ENCODE results near the gene NAALADL2. TPM values are rescaled to one million over a fixed set of nuclear protein-coding genes. Genes with fewer than 3 reads are reported as not detected.

NAALADL2 gene
- total and polyA plus RNA-seq, 9 of the 15 experiments (the other 6 are each of a cell fraction or from before 2014, with no cell fraction given) = 0.29 to 1.1 (median 0.79) TPM; not detected in 1

DNA sequence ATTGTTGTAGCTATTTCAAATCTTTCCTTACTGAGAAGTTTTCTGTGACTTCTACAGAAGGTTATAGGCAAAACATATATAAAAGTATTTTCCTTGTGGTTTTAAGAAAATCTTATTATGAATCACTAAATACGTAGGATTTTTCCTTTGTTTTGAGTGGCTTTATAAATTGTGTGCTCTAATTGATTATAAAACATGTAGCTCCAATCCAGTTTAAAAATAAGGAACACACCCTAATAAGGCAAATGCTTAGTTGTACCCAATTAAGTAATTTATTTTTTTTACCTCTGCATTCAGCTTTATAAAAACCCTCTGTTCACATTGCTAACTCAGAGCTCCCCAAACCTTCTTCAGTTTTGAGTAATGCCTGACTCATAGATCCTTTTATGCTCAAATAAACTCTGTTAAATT, 408.0 kb downstream of the NAALADL2 start:
- ATAC-seq (no peak), FAIRE-seq (no peak), DNase-seq (ENCODE audit: extremely low read depth in 1 of 4, low spot score in 3 of 4) (no peak)
- POLR2A ChIA-PET = interaction anchor here (0.6 kb wide), 1 partner anchor 10 kb away, joined by 3 read pairs; no protein-coding TSS in a partner anchor
- H3K4me1 ChIP-seq (replicated peaks in 1 of 2; ENCODE audit: control insufficient read depth in 2 of 2, insufficient read depth in 2 of 2, low read length in 2 of 2) = no peaks in the 10 kb centered on the region
- H3K27ac ChIP-seq (ENCODE audit: extremely low read depth, low read depth, low read length) = no peak overlapping the region
- no peak overlapping the region for H3K9ac ChIP-seq (ENCODE audit: insufficient read depth in 1 of 2, low read depth in 2 of 2, low read length in 2 of 2)
- TF ChIP-seq SLC30A9 (CRISPR knock-in tag; IDR thresholded peaks at IDR 0.05) = no peak
- no peak for TF ChIP-seq ZNF384 (IDR thresholded peaks at IDR 0.05; ENCODE audit: low read depth, low read length)
- TF ChIP-seq ETV6 (IDR thresholded peaks at IDR 0.05; ENCODE audit: borderline replicate concordance in 1 of 2, low read depth in 2 of 2, low read length in 1 of 2) = no peak
- TF ChIP-seq ETV6 (CRISPR knock-in tag; IDR thresholded peaks at IDR 0.05; ENCODE audit: borderline replicate concordance) = no peak
- no peak for TF ChIP-seq SRSF9 (IDR thresholded peaks at IDR 0.05; ENCODE audit: borderline replicate concordance, low read depth, low read length)
- TF ChIP-seq GATAD2A (IDR thresholded peaks at IDR 0.05) = no peak
- TF ChIP-seq RCOR1 (IDR thresholded peaks at IDR 0.05; ENCODE audit: borderline replicate concordance in 1 of 2, low read depth in 2 of 2, low read length in 2 of 2) = no peak
- intact Hi-C loops (cut with micrococcal nuclease) (no loop called here), in situ Hi-C loops (cut with MboI) (no loop called here)
- no TSS peak for BruUV-seq (replicated peaks)
- H3K4me2 ChIP-seq (ENCODE audit: insufficient read depth, low read length) = no peak overlapping the region
- CTCF ChIA-PET (ENCODE audit: low intra/inter-chr PET ratio) = no interaction called here
- no peak overlapping the region for H2AFZ ChIP-seq (ENCODE audit: low read depth, low read length)
- no peaks in the 10 kb centered on the region for H3K79me2 ChIP-seq (ENCODE audit: control insufficient read depth, insufficient read depth, low read length)
- H3K9me3 ChIP-seq (replicated peaks; ENCODE audit: control insufficient read depth, insufficient read depth, low read depth, low read length) = no peaks in the 10 kb centered on the region
- H3K4me3 ChIP-seq = no peak overlapping the region
- WGBS (ENCODE audit: insufficient coverage, low coverage, missing lambda C conversion rate) = 0% methylated on average over 1 of the region's 1 CpG
- H3K27me3 ChIP-seq (ENCODE audit: control insufficient read depth in 2 of 2, insufficient read depth in 2 of 2, low read length in 2 of 2) = no peaks in the 10 kb centered on the region
- no peaks in the 10 kb centered on the region for H3K36me3 ChIP-seq (ENCODE audit: control insufficient read depth, insufficient read depth, low read length)
- no peaks in the 10 kb centered on the region for H4K20me1 ChIP-seq (replicated peaks; ENCODE audit: control insufficient read depth, insufficient read depth, low read length)
- no peaks in the 10 kb centered on the region for H3K9me1 ChIP-seq (ENCODE audit: control insufficient read depth, insufficient read depth, low read length)

DNA sequence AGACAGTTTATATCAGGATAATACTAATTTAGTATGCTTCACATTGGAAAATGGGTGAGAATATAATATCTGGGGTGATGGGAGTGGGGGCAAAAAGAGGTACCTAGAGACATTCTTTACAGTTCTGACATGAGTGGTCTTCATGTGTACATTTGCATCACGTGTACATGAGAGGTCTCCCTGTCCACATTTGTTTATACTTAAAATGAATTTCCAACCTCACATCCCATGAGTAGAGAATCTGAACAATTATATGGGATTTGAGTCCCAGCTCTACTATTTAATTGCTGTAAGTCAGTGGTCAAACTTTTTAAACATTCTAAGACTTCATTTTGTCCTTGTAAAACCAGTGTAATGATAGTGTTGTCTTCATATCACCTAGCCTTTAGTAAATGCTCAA, 408.4 kb downstream of the NAALADL2 start:
- Histone ChIP-seq H4K20me1 (replicated peaks; ENCODE audit: control insufficient read depth, insufficient read depth, low read length) (no peaks in the 10 kb centered on the region), H3K4me1 (replicated peaks in 1 of 2; ENCODE audit: control insufficient read depth in 2 of 2, insufficient read depth in 2 of 2, low read length in 2 of 2) (no peaks in the 10 kb centered on the region), H3K27ac (ENCODE audit: extremely low read depth, low read depth, low read length) (no peak overlapping the region), H2AFZ (ENCODE audit: low read depth, low read length) (no peak overlapping the region), H3K36me3 (ENCODE audit: control insufficient read depth, insufficient read depth, low read length) (no peaks in the 10 kb centered on the region), H3K27me3 (ENCODE audit: control insufficient read depth in 2 of 2, insufficient read depth in 2 of 2, low read length in 2 of 2) (no peaks in the 10 kb centered on the region), H3K9me3 (replicated peaks; ENCODE audit: control insufficient read depth, insufficient read depth, low read depth, low read length) (no peaks in the 10 kb centered on the region), H3K4me3 (no peak overlapping the region), H3K4me2 (ENCODE audit: insufficient read depth, low read length) (no peak overlapping the region), H3K9me1 (ENCODE audit: control insufficient read depth, insufficient read depth, low read length) (no peaks in the 10 kb centered on the region), H3K9ac (ENCODE audit: insufficient read depth in 1 of 2, low read depth in 2 of 2, low read length in 2 of 2) (no peak overlapping the region), H3K79me2 (ENCODE audit: control insufficient read depth, insufficient read depth, low read length) (no peaks in the 10 kb centered on the region)
- intact Hi-C loops (cut with micrococcal nuclease) (no loop called here), in situ Hi-C loops (cut with MboI) (no loop called here)
- DNase-seq (ENCODE audit: extremely low read depth in 1 of 4, low spot score in 3 of 4) = no peak
- POLR2A ChIA-PET = no interaction called here
- no peak for FAIRE-seq
- no peak for ATAC-seq
- CTCF ChIA-PET (ENCODE audit: low intra/inter-chr PET ratio) = no interaction called here
- WGBS (ENCODE audit: insufficient coverage, low coverage, missing lambda C conversion rate) = 0% methylated on average over 1 of the region's 1 CpG
- no TSS peak for BruUV-seq (replicated peaks)
- TF ChIP-seq NONO (IDR thresholded peaks at IDR 0.05; ENCODE audit: low read depth in 2 of 2, low read length in 1 of 2) = no peak
- TF ChIP-seq, protein P1, sequence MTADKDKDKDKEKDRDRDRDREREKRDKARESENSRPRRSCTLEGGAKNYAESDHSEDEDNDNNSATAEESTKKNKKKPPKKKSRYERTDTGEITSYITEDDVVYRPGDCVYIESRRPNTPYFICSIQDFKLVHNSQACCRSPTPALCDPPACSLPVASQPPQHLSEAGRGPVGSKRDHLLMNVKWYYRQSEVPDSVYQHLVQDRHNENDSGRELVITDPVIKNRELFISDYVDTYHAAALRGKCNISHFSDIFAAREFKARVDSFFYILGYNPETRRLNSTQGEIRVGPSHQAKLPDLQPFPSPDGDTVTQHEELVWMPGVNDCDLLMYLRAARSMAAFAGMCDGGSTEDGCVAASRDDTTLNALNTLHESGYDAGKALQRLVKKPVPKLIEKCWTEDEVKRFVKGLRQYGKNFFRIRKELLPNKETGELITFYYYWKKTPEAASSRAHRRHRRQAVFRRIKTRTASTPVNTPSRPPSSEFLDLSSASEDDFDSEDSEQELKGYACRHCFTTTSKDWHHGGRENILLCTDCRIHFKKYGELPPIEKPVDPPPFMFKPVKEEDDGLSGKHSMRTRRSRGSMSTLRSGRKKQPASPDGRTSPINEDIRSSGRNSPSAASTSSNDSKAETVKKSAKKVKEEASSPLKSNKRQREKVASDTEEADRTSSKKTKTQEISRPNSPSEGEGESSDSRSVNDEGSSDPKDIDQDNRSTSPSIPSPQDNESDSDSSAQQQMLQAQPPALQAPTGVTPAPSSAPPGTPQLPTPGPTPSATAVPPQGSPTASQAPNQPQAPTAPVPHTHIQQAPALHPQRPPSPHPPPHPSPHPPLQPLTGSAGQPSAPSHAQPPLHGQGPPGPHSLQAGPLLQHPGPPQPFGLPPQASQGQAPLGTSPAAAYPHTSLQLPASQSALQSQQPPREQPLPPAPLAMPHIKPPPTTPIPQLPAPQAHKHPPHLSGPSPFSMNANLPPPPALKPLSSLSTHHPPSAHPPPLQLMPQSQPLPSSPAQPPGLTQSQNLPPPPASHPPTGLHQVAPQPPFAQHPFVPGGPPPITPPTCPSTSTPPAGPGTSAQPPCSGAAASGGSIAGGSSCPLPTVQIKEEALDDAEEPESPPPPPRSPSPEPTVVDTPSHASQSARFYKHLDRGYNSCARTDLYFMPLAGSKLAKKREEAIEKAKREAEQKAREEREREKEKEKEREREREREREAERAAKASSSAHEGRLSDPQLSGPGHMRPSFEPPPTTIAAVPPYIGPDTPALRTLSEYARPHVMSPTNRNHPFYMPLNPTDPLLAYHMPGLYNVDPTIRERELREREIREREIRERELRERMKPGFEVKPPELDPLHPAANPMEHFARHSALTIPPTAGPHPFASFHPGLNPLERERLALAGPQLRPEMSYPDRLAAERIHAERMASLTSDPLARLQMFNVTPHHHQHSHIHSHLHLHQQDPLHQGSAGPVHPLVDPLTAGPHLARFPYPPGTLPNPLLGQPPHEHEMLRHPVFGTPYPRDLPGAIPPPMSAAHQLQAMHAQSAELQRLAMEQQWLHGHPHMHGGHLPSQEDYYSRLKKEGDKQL (CRISPR knock-in tag; IDR thresholded peaks at IDR 0.05; ENCODE audit: borderline replicate concordance) = no peak
- TF ChIP-seq MCM3 (IDR thresholded peaks at IDR 0.05) = no peak
- no peak for TF ChIP-seq SMARCB1 (IDR thresholded peaks at IDR 0.05; ENCODE audit: insufficient read length, low read depth)
- no peak for TF ChIP-seq MAFG (tag; conservative IDR thresholded peaks at IDR 0.05)
- no peak for TF ChIP-seq SMARCA5 (IDR thresholded peaks at IDR 0.05)
- no peak for TF ChIP-seq HDGF (IDR thresholded peaks at IDR 0.05)
